Fibroblast of lung (primary cell): ENCODE data around the gene HS6ST2.

Experiments used
- EZH2 ChIP-seq: IDR thresholded peaks from 2 replicates; pipeline ENCODE4 v1.5.1; 2012; ENCODE audit warnings: low read length, control low read depth, mild to moderate bottlenecking; ENCODE audit errors: missing control alignments
- TF ChIP-seq, protein P1 (sequence below), 2 donors: IDR thresholded peaks in 1 of 2; conservative IDR thresholded peaks in 1 of 2; 1 replicate in 1 of 2; 2 replicates in 1 of 2; pipeline ENCODE4 v1.5.1; 2011 to 2012; ENCODE audit warnings: low read length in 2 of 2, control low read depth in 1 of 2, inconsistent platforms in 1 of 2, low read depth in 1 of 2, mild to moderate bottlenecking in 1 of 2

DNA sequence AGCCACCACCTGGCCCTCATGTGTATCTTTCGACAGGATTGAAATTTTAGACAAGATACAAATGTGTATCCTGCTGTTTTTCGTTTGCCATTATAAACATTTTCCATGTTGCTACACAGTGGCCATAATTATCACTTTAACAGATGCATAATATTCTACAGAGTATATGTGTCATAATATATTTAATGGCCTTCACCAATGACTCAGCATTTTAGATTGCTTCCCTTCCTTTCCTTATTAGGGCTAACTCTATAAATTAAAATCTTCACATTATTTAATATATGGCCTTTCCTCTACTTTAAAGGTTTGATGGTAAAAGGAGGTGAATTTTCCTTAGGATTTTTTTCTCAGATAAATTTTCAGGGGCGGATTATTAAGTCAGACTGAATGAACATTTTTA lies 97.4 kb downstream of the HS6ST2 start:
- TF ChIP-seq, protein P1, sequence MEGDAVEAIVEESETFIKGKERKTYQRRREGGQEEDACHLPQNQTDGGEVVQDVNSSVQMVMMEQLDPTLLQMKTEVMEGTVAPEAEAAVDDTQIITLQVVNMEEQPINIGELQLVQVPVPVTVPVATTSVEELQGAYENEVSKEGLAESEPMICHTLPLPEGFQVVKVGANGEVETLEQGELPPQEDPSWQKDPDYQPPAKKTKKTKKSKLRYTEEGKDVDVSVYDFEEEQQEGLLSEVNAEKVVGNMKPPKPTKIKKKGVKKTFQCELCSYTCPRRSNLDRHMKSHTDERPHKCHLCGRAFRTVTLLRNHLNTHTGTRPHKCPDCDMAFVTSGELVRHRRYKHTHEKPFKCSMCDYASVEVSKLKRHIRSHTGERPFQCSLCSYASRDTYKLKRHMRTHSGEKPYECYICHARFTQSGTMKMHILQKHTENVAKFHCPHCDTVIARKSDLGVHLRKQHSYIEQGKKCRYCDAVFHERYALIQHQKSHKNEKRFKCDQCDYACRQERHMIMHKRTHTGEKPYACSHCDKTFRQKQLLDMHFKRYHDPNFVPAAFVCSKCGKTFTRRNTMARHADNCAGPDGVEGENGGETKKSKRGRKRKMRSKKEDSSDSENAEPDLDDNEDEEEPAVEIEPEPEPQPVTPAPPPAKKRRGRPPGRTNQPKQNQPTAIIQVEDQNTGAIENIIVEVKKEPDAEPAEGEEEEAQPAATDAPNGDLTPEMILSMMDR (conservative IDR thresholded peaks at IDR 0.05 in 1 of 2, IDR thresholded peaks at IDR 0.05 in 1 of 2; ENCODE audit: low read depth in 1 of 2, low read length in 2 of 2), result no peak
- no peak for TF ChIP-seq EZH2
